A673 (cell line): Measurements from ENCODE around the gene GBGT1.

Experiments used
- EZH2 ChIP-seq: fragments of 200-600 bp; sonication (generic); IDR thresholded peaks from 2 replicates; pipeline ENCODE4 v1.6.1; 2017; ENCODE audit warnings: borderline replicate concordance, low read depth, mild to moderate bottlenecking, mixed read lengths, antibody characterized with exemption, low read length; ENCODE audit not compliant: poor library complexity, severe bottlenecking
- TF ChIP-seq, protein P1 (sequence below): fragments of 300-800, 200-600 bp; sonication (generic); conservative IDR thresholded peaks from 2 replicates; pipeline ENCODE4 v1.5.1; 2017; ENCODE audit warnings: low read depth, mild to moderate bottlenecking, antibody characterized with exemption, low read length, moderate library complexity, mixed read lengths

GRCh38 chr9:133144142-133144903 is 19.4 kb downstream of the GBGT1 start:
- TF ChIP-seq, protein P1, sequence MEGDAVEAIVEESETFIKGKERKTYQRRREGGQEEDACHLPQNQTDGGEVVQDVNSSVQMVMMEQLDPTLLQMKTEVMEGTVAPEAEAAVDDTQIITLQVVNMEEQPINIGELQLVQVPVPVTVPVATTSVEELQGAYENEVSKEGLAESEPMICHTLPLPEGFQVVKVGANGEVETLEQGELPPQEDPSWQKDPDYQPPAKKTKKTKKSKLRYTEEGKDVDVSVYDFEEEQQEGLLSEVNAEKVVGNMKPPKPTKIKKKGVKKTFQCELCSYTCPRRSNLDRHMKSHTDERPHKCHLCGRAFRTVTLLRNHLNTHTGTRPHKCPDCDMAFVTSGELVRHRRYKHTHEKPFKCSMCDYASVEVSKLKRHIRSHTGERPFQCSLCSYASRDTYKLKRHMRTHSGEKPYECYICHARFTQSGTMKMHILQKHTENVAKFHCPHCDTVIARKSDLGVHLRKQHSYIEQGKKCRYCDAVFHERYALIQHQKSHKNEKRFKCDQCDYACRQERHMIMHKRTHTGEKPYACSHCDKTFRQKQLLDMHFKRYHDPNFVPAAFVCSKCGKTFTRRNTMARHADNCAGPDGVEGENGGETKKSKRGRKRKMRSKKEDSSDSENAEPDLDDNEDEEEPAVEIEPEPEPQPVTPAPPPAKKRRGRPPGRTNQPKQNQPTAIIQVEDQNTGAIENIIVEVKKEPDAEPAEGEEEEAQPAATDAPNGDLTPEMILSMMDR = peak; percentile 99
- no peak for TF ChIP-seq EZH2
